ENCODE measurements around the gene CHN2. TPM values are rescaled to one million over a fixed set of nuclear protein-coding genes. Genes with fewer than 3 reads are reported as not detected.
A peak's percentile ranks its signal among the peaks of the same experiment; 100 is the strongest.

Gene CHN2
- total and polyA plus RNA-seq, 10 donors: 4.2 to 52.0 (median 28.5) TPM

GRCh38 chr7:29147821-29148220 is 46.8 kb upstream of the CHN2 start:
- no peaks in the 10 kb centered on the region for H3K36me3 ChIP-seq
- TF ChIP-seq CTCF (IDR thresholded peaks at IDR 0.05 in 8 of 11, conservative IDR thresholded peaks at IDR 0.05 in 3 of 11) (no peak), POLR2AphosphoS5 (IDR thresholded peaks at IDR 0.05) (peak in 1 of 3 donors; percentile 31)
- 74 to 89% (median 81%) methylated on average over 4 of the region's 4 CpGs for WGBS, 5 donors
- peak overlapping the region in 2 of 8 donors; percentile 56 to 72 for H3K4me3 ChIP-seq
- intact Hi-C loops (cut with DNase I; ENCODE audit: low total_unique reads): no loop called here
- H3K27me3 ChIP-seq (replicated peaks in 1 of 7): peaks cover 0 to 32% (median 5%) of the 10 kb centered on the region in 7 donors
- peaks cover 0 to 42% (median 15%) of the 10 kb centered on the region in 6 donors for H3K4me1 ChIP-seq
- no peaks in the 10 kb centered on the region for H3K9me3 ChIP-seq
- H3K27ac ChIP-seq: peak overlapping the region in 5 of 8 donors; percentile 21 to 83 (median 80)
- DNase-seq: no peak

GRCh38 chr7:29149036-29149435 is 45.5 kb upstream of the CHN2 start:
- no peaks in the 10 kb centered on the region for H3K36me3 ChIP-seq
- H3K9me3 ChIP-seq: no peaks in the 10 kb centered on the region
- no peak for DNase-seq
- TF ChIP-seq POLR2A (IDR thresholded peaks at IDR 0.05): no peak
- no peak for TF ChIP-seq CTCF (IDR thresholded peaks at IDR 0.05 in 8 of 11, conservative IDR thresholded peaks at IDR 0.05 in 3 of 11)
- no peak for TF ChIP-seq POLR2AphosphoS5 (IDR thresholded peaks at IDR 0.05)
- intact Hi-C loops (cut with DNase I; ENCODE audit: low total_unique reads): no loop called here
- peak overlapping the region in 2 of 8 donors; percentile 28 to 82 for H3K27ac ChIP-seq
- peaks cover 0 to 32% (median 5%) of the 10 kb centered on the region in 7 donors for H3K27me3 ChIP-seq (replicated peaks in 1 of 7)
- H3K4me3 ChIP-seq: no peak overlapping the region
- H3K4me1 ChIP-seq: peaks cover 0 to 39% (median 15%) of the 10 kb centered on the region in 6 donors
- WGBS, 5 donors: 80 to 89% (median 84%) methylated on average over 12 of the region's 12 CpGs

DNA sequence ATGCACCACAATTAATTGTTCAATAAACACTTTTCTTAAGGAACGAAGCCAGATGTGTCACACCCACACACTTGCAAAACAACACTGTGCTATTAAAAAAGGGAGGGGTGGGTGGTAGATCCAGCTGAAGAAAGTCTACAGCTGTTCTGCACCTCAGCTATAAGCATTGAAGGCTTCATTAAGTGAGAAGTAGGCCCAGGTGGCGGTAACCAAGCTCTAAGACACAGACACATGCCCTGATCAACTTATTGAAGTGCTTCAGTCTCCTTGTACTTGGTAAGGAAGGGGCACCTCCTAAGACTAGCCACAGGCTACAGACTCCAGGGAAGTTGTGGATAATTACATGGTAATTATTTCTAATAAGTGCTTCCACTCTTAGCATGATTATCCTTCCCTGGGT is 43.7 kb upstream of the CHN2 start:
- intact Hi-C loops (cut with DNase I; ENCODE audit: low total_unique reads): no loop called here
- no peak overlapping the region for H3K4me3 ChIP-seq
- no peak overlapping the region for H3K27ac ChIP-seq

DNA sequence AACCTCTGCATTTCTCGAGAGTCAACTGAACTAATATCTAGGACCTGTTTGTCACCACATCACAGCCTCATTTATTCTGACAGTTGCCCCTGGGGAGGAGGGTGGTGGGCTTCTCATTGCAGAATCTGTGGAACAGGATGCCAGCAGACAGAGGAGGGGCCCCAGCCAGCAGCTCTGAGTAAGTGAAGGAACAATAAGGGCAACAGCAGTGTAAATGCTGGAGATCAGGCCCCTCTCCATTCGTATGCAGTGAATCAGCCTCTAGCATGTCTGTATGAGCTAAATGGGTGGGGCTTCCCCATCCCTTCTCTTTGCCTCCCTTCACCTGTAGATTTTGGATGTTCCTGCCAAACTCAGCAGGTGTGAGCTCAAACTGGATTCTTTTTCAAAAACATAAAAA is 40.5 kb upstream of the CHN2 start:
- peaks cover 0 to 12% (median 2%) of the 10 kb centered on the region in 6 donors for H3K4me1 ChIP-seq
- H3K9me3 ChIP-seq: no peaks in the 10 kb centered on the region
- intact Hi-C loops (cut with DNase I; ENCODE audit: low total_unique reads): no loop called here
- no peak for DNase-seq
- no peaks in the 10 kb centered on the region for H3K27me3 ChIP-seq (replicated peaks in 1 of 7)
- TF ChIP-seq POLR2A (IDR thresholded peaks at IDR 0.05): no peak
- TF ChIP-seq CTCF (IDR thresholded peaks at IDR 0.05 in 8 of 11, conservative IDR thresholded peaks at IDR 0.05 in 3 of 11): no peak
- TF ChIP-seq POLR2AphosphoS5 (IDR thresholded peaks at IDR 0.05): no peak
- WGBS, 5 donors: 92 to 98% (median 94%) methylated on average over 2 of the region's 2 CpGs
- no peak overlapping the region for H3K27ac ChIP-seq
- H3K4me3 ChIP-seq: no peak overlapping the region
- no peaks in the 10 kb centered on the region for H3K36me3 ChIP-seq

More for the DNA sequence above, 43.7 kb upstream of the CHN2 start:
- DNase-seq: no peak
- 66 to 88% (median 78%) methylated on average over 2 of the region's 2 CpGs for WGBS, 5 donors
- peaks cover 0 to 17% (median 5%) of the 10 kb centered on the region in 7 donors for H3K27me3 ChIP-seq (replicated peaks in 1 of 7)
- TF ChIP-seq POLR2AphosphoS5 (IDR thresholded peaks at IDR 0.05): no peak
- no peak for TF ChIP-seq CTCF (IDR thresholded peaks at IDR 0.05 in 8 of 11, conservative IDR thresholded peaks at IDR 0.05 in 3 of 11)
- TF ChIP-seq POLR2A (IDR thresholded peaks at IDR 0.05): no peak
- H3K4me1 ChIP-seq: peaks cover 0 to 26% (median 12%) of the 10 kb centered on the region in 6 donors
- no peaks in the 10 kb centered on the region for H3K36me3 ChIP-seq
- H3K9me3 ChIP-seq: no peaks in the 10 kb centered on the region

Data from spleen (tissue), 11 donors.